Urinary bladder (tissue), 4 donors: ENCODE measurements around the gene RILPL2. TPM values are rescaled to one million over a fixed set of nuclear protein-coding genes. Genes with fewer than 3 reads are reported as not detected.
"Not testable (repeated sequence)": the region's sequence is repeated elsewhere in the genome, so short reads cannot be mapped to it uniquely, and the experiment has no call there.

Source experiments
- DNase-seq: peaks from one replicate; pipeline ENCODE4 v3.0.0-alpha.2; 2015; ENCODE audit errors: extremely low spot score
- H3K27ac ChIP-seq: one replicate; pipeline ENCODE4 v1.5.1; 2013; ENCODE audit warnings: low read depth, mild to moderate bottlenecking, moderate library complexity
- H3K36me3 ChIP-seq: one replicate; pipeline ENCODE4 v1.6.1; 2013; ENCODE audit warnings: mild to moderate bottlenecking, moderate library complexity; ENCODE audit not compliant: insufficient read depth
- H3K4me1 ChIP-seq: one replicate; pipeline ENCODE4 v1.6.1; 2013; ENCODE audit warnings: mild to moderate bottlenecking, moderate library complexity; ENCODE audit not compliant: insufficient read depth
- H3K4me3 ChIP-seq: one replicate; pipeline ENCODE4 v1.5.1; 2013; ENCODE audit warnings: low read depth, low read length
- WGBS: extraction: QIAGEN DNeasy Blood & Tissue Kit; methylation state at CpG from one replicate; pipeline ENCODE4 v1.1.7; 2013; 5-methylcytosine and 5-hydroxymethylcytosine counted together
- polyA plus RNA-seq: library from polyadenylated mRNA; stranded (reverse); fragments of 200-250 nt; gene quantifications from one replicate; pipeline ENCODE4 v1.2.3, GENCODE V29; 2013
- total RNA-seq: library from RNA; depleted of rRNA; stranded (reverse); fragments of >200 nt; gene quantifications from one replicate; pipeline ENCODE4 v1.2.3, GENCODE V29; 2014
- donor health status: healthy with polysubstance abuse.
- donor health status: healthy.

RILPL2 gene
- total and polyA plus RNA-seq, 2 donors: 3.2 to 7.1 TPM

DNA sequence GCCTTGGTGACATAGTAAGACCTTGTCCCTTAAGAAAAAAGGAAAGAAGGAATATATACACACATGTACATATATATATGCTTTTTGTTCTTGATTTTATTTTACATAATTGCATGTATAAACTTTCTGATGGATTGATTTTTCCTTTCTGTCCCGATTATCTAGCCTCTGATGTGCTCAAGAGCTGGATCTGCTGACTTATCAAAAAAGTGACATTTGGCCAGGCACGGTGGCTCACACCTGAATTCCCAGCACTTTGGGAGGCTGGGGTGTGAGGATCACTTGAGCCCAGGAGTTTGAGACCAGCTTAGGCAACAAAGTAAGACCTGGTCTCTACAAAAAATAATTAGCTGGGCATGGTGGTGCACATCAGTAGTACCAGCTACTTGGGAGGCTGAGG, 33.5 kb upstream of the RILPL2 start:
- Histone ChIP-seq H3K4me1 (no peaks in the 10 kb centered on the region), H3K4me3 (no peak overlapping the region), H3K36me3 (no peaks in the 10 kb centered on the region), H3K27ac (no peak overlapping the region)
- 96% methylated on average over 2 of the region's 2 CpGs for WGBS
- DNase-seq: no peak

DNA sequence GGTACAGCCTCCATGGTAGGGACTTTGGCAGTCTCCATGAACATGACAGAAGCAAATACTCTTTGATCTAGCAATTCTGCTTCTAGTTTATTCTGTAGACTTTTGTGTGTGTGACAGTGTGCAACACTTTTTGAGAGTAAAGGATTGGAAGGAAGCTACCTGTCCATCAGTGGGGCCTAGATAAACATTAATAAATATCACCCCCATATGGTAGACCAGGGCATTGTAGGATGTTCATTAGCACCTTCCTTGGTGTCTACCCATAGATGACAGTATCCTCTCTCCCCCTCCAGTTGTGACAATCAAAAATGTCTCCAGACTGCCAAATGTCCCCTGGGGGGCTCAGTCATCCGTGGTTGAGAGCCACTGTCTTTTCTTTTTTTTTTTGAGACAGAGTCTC, 32.3 kb upstream of the RILPL2 start:
- Histone ChIP-seq H3K4me3 (no peak overlapping the region), H3K27ac (no peak overlapping the region), H3K36me3 (no peaks in the 10 kb centered on the region), H3K4me1 (no peaks in the 10 kb centered on the region)
- 34% methylated on average over 1 of the region's 1 CpG for WGBS
- DNase-seq: no peak

DNA sequence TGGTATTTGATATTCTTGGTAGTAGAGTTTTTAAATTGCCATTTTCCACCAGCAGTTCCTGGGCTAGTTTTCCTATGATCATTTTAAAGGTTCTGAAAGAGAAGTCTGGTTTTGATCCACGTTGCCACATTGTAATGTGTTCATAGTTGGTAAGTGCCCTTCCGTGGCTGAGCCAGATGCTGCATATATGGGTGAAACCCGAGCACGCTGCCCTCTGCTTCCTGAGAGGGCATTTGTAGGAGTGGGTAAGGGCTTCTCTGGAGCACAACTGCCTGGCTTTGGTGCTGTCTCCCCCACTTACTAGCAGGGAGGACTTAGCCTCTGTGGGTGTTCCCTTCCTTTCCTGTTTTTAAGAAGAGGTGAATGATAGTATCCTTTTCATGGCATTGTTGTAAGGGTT, 28.6 kb upstream of the RILPL2 start:
- WGBS: 84% methylated on average over 4 of the region's 4 CpGs
- H3K4me1 ChIP-seq: no peaks in the 10 kb centered on the region
- no peak overlapping the region for H3K4me3 ChIP-seq
- DNase-seq: no peak
- H3K27ac ChIP-seq: no peak overlapping the region
- H3K36me3 ChIP-seq: peaks cover 2% of the 10 kb centered on the region

DNA sequence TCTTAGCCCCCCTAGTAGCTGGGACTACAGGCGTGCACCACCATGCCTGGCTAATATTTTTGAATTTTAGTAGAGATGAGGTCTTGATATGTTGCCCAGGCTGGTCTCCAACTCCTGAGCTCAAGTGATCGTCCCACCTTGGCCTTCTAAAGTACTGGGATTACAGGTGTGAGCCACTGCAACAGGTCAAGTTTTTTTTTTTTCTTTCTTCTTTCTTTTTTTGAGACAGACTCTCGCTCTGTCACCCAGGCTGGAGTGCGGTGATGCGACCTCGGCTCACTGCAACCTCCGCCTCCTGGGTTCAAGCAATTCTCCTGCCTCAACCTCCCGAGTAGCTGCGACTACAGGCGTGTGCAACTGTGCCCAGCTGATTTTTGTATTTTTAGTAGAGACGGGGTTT, 26.7 kb upstream of the RILPL2 start:
- WGBS: 91% methylated on average over 11 of the region's 11 CpGs
- H3K36me3 ChIP-seq, DNase-seq, H3K4me1 ChIP-seq, H3K27ac ChIP-seq, H3K4me3 ChIP-seq: not testable (repeated sequence)

DNA sequence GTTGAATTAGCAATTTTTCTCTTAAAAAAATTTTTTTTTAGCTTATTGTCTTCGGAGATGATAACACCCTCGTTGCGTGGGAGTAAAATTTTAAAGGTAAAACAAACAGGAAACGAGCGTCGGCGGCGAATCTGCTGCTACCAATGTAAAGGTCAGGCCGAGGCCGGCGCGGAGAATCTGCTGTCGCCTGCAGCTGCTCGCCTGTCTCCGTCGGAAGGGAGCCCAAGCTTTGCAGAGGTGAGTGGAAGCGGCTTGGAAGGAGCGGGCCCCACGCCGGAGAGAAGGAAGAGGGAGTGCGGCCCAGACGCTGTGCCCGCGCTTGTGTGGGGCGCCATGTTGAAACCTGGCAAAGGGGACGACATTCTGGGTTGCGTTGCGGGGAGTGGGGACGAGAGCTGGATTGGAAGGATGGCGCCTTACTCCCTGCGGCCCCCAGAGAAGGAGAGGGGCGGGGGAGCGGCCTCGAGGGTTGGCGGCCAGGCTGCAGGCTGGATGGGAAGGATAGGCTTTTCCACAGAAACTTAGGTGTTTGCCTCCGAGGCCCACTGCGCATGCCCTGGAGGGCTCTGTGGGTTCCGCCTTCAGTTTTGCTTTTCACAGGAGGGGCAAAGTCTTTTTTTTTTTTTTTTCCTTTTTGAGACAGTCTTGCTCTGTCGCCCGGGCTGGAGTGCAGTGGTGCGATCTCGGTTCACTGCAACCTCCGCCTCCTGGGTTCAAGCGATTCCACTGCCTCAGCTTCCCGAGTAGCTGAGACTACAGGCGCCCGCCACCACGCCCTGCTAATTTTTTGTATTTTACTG, 21.7 kb upstream of the RILPL2 start, which contains the start of gene SNRNP35:
Gene SNRNP35 (plus strand): TSS at position 160 of the 800 bp plus-strand sequence. CDS start 7,402 bp downstream, outside the sequence.
- peak; percentile 77 for DNase-seq
- Histone ChIP-seq H3K36me3 (peaks cover 2% of the 10 kb centered on the region), H3K27ac (peak within 1 kb of the TSS; percentile 98), H3K4me3 (peak within 1 kb of the TSS; percentile 56), H3K4me1 (peaks cover 2% of the 10 kb centered on the region)
- under 1% methylated on average over 48 of the region's 48 CpGs for WGBS

DNA sequence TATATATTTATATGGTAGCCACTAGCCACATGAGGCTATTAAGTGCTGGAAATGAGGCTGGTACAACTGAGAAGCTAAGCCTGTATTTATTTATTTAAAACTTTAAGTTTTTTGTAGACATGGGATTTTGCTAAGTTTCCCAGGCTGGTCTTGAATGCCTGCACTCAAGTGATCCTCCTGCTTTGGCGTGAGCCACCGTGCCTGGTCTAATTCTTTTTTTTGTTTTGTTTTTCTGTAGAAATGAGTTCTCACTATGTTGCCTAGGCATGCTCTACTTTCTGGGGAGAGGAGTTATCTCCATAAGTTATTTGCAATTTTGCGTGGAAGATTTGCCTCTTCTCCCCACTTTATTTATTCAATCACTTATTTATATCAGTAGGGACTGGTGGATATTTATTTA, 16.7 kb upstream of the RILPL2 start:
- Histone ChIP-seq H3K4me1 (no peaks in the 10 kb centered on the region), H3K27ac (no peak overlapping the region), H3K4me3 (no peak overlapping the region), H3K36me3 (no peaks in the 10 kb centered on the region)
- DNase-seq: no peak
- WGBS: 51% methylated on average over 3 of the region's 3 CpGs

DNA sequence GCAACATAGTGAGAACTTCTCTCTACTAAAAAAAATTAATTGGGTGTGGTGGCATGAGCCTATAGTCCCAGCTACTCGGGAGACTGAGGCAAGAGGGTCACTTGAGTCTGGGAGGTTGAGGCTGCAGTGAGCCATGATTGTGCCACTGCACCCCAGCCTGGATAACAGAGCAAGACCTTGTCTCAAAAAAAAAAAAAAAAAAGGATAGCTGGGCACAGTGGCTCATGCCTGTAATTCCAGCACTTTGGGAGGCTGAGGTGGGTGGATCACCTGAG, 15.7 kb upstream of the RILPL2 start:
- not testable (repeated sequence) for H3K27ac ChIP-seq, DNase-seq, H3K4me1 ChIP-seq, H3K36me3 ChIP-seq, H3K4me3 ChIP-seq
- WGBS: 90% methylated on average over 1 of the region's 1 CpG

DNA sequence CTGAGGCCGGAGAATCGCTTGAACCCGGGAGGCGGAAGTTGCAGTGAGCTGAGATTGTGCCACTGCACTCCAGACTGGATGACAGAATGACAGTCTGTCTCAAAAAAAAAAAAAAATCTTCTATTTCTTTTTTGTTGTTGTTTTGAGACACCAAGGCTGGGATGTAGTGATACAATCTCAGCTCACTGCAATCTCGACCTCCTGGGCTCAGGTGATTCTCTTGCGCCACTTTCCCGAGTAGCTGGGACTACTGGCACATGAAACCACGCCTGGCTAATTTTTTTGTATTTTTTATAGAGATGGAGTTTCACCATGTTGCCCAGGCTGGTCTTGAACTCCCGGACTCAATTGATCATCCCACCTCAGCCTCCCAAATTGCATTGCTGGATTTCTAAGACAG, 14.2 kb upstream of the RILPL2 start:
- H3K4me1 ChIP-seq: no peaks in the 10 kb centered on the region
- WGBS: 92% methylated on average over 9 of the region's 9 CpGs

DNA sequence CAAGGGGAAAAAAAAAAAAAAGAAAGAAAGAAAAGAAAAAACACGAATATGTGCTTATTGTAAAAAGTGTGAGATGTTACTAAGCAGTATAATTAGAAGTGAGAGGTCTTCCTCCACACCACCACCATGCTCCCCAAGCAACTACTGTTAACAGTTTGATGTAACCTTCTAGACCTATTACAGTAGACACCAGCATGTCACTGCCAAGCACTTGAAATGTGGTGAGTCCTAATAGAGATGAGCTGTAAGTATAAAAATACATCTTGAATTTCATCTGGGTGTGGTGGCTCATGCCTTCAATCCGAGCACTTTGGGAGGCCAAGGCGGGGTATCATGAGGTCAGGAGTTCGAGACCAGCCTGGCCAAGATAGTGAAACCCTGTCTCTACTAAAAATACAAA, 13.4 kb upstream of the RILPL2 start:
- no peak overlapping the region for H3K4me3 ChIP-seq
- H3K4me1 ChIP-seq: no peaks in the 10 kb centered on the region
- H3K36me3 ChIP-seq: no peaks in the 10 kb centered on the region
- no peak for DNase-seq
- 80% methylated on average over 4 of the region's 4 CpGs for WGBS
- no peak overlapping the region for H3K27ac ChIP-seq

More for the DNA sequence above, 14.2 kb upstream of the RILPL2 start:
- Histone ChIP-seq H3K27ac (no peak overlapping the region), H3K4me3 (no peak overlapping the region), H3K36me3 (no peaks in the 10 kb centered on the region)
- no peak for DNase-seq

DNA sequence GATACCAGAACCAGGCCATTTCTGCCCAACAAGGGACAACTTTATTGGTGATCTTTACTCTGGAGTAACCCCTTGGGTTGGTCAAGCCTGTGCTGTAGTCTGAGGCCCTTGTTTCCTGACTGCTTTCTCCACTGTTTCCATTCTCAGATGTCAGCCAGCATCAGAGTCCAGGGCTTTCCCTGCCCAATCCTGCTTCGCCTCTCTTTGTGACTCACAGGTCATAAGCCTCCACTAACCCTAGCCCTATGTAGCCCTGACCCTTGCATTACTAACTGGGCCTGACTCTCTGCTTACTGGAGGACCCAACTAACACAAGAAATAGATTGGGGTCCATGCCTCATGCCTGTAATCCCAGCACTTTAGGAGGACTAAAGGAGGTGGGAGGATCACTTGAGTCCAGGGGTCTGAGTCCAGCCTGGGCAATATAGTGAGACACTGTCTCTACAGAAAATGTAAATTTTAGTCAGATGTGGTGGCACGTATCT, 12.8 kb upstream of the RILPL2 start:
- WGBS: 83% methylated on average over 2 of the region's 2 CpGs
- Histone ChIP-seq H3K4me1 (no peaks in the 10 kb centered on the region), H3K27ac (no peak overlapping the region), H3K4me3 (no peak overlapping the region), H3K36me3 (no peaks in the 10 kb centered on the region)
- DNase-seq: no peak

DNA sequence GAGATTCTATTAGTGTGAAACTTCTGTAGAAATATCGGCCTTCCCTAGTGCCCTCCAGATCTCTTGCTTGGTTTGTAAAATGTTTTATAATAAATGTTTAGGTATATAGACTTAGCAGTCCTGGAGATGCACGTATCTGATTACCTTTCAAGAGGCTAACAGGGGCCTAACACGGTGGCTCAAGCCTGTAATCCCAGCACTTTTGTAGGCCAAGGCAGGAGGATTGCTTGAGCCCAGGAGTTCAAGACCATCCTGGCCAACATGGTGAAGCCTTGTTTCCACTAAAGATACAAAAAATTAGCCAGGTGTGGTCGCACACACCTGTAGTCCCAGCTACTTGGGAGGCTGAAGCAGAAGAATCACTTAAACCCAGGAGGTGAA, 9.8 kb upstream of the RILPL2 start:
- Histone ChIP-seq H3K4me3 (no peak overlapping the region), H3K36me3 (no peaks in the 10 kb centered on the region), H3K27ac (peak overlapping the region; percentile 32), H3K4me1 (no peaks in the 10 kb centered on the region)
- 35% methylated on average over 4 of the region's 4 CpGs for WGBS
- no peak for DNase-seq

DNA sequence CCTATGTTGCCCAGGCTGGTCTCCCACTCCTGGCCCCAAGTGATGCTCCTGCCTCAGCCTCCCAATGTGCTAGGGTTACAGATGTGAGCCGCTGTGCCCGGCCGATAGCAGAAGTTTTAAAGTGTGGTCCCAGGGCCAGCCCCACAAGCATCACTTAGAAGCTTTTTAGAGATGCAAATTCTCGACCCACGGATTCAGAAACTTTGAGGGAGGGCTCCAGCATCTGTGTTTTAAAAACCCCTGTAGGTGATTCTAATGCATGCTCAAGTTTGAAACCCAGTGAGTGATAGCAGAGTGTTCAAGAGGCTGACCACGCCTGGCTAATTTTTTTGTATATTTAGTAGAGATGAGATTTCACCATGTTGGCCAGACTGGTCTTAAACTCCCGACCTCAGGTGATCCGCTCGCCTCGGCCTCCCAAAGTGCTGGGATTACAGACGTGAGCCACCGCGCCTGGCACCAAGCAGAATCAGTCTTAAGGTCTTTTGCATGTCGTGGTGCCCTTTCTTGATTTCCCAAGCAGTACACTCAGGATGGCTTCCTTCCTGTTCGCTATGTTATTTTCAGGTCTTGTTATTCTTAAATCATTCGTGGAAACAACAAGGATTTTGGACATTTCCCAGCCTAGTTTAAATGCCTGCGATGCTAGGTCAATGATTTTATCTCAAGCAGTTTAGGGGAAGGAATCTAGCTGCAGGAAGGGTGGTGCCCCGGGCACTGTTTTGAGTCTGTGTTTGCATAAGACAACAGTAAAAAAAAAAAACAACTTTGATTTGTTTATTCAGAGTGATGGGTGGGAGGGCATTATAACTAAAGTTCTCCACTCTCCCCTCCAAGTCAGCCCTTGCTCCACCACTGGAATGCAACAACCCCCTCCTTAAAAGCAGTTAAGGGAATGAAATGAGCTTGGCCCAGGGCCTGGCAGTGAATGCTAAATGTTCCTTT, 9.2 kb upstream of the RILPL2 start:
- H3K36me3 ChIP-seq: no peaks in the 10 kb centered on the region
- peak; percentile 64 for DNase-seq
- no peaks in the 10 kb centered on the region for H3K4me1 ChIP-seq
- no peak overlapping the region for H3K27ac ChIP-seq
- 27% methylated on average over 18 of the region's 18 CpGs for WGBS
- H3K4me3 ChIP-seq: no peak overlapping the region

DNA sequence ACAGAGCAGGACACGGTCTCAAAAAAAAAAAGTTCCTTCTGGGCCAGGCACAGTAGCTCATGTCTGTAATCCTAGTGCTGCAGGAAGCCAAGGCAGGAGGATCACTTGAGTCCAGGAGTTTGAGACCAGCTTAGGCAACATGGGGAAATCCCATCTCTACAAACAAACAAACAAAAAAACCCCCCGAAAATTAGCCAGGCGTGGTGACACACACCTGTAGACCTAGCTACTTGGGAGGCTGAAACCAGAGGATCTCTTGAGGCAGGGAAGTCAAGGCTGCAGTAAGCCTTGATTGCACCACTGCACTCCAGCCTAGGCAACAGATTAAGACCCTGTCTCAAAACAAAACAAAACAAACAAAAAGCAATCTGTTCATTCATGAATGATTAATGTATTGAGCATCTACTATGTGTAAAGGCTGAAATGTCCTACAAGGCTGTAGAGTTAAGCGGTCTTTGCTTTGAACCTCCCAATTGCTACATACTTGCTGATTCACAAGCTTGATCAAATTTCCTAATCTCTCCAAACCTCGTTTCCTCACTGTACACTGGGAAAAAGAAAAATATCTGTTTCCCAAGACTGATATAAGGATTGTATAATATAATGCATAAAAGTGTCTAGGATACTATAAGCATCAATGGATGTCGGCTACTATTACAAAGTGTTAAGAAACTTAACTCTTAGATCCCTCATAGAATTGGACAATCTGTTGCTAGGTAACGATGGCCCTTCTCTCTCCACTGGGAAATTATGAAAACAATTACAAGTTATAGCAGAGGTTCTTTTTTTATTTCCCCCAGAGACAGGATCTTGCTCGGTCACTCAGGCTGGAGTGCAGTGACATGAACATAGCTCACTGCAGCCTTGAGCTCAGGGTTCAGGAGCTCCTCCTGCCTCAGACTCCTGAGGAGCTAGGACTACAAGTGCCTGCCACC, 7.9 kb upstream of the RILPL2 start:
- Histone ChIP-seq H3K4me3 (no peak overlapping the region), H3K27ac (no peak overlapping the region), H3K4me1 (no peaks in the 10 kb centered on the region), H3K36me3 (no peaks in the 10 kb centered on the region)
- DNase-seq: no peak
- WGBS: 76% methylated on average over 8 of the region's 8 CpGs
